WERI-Rb-1 (cell line): Measurements from ENCODE around the gene DNAAF2.

Experiments used
- DNase-seq: peaks from one replicate; pipeline ENCODE4 v3.0.0-alpha.2; 2020
- H3K27ac ChIP-seq: fragments of 250-450 bp; sonication (Bioruptor Pico); 2 replicates; pipeline ENCODE4 v1.5.1; 2020; ENCODE audit warnings: mild to moderate bottlenecking, moderate library complexity
- H3K27me3 ChIP-seq: fragments of 250-450 bp; sonication (Bioruptor Pico); 2 replicates; pipeline ENCODE4 v1.5.1; 2021; ENCODE audit warnings: mild to moderate bottlenecking, low read depth, moderate library complexity; ENCODE audit not compliant: insufficient read depth, severe bottlenecking
- H3K36me3 ChIP-seq: fragments of 250-450 bp; sonication (Bioruptor Pico); 2 replicates; pipeline ENCODE4 v1.5.1; 2020; ENCODE audit warnings: mild to moderate bottlenecking, moderate library complexity
- H3K4me3 ChIP-seq: 2 replicates; pipeline ENCODE4 v1.5.1; 2011; ENCODE audit warnings: low read depth, mild to moderate bottlenecking, control low read depth, low read length
- H3K9me3 ChIP-seq: fragments of 250-450 bp; sonication (Bioruptor Pico); 2 replicates; pipeline ENCODE4 v1.5.1; 2021; ENCODE audit warnings: mild to moderate bottlenecking, moderate library complexity; ENCODE audit not compliant: severe bottlenecking
- CTCF ChIP-seq: IDR thresholded peaks from 2 replicates; pipeline ENCODE4 v1.5.1; 2011; ENCODE audit warnings: low read depth, mild to moderate bottlenecking, control low read depth, inconsistent platforms, low read length

Gene DNAAF2

GRCh38 chr14:49640540-49641417, 5.7 kb upstream of the DNAAF2 start:
- TF ChIP-seq CTCF: no peak
- H3K4me3 ChIP-seq: no peak overlapping the region
- H3K36me3 ChIP-seq: peaks cover 34% of the 10 kb centered on the region
- DNase-seq: no peak
- no peaks in the 10 kb centered on the region for H3K27me3 ChIP-seq
- no peak overlapping the region for H3K27ac ChIP-seq
- H3K9me3 ChIP-seq: no peaks in the 10 kb centered on the region

DNA sequence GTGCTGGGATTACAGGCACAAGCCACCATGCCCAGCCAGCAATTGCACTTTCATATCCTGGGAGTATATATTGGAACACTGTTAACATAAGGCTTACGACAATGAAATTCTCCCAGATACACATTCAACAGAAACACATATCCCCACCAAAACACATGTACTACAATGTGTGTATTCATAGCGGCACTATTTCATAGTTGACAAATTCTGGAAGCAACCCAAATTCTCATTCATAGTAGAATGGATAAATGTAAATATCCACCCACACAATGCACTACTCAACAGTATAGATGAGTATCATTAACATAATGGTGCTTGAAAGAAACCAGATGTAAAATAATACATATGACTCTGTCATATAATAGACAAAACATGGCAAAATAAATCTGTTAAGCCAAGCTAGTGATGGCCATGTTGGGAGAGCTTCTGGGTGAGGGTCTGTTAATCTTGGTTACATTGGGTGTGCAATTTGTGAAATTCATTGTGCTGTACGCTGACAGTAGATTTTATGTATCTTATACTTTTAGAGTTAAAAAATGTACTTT, 2.6 kb upstream of the DNAAF2 start:
- Histone ChIP-seq H3K27ac (no peak overlapping the region), H3K4me3 (no peak overlapping the region), H3K36me3 (peaks cover 27% of the 10 kb centered on the region), H3K9me3 (no peaks in the 10 kb centered on the region), H3K27me3 (no peaks in the 10 kb centered on the region)
- no peak for TF ChIP-seq CTCF
- DNase-seq: no peak

- no peaks in the 10 kb centered on the region for H3K9me3 ChIP-seq
- H3K27me3 ChIP-seq: no peaks in the 10 kb centered on the region
- no peak overlapping the region for H3K4me3 ChIP-seq
- TF ChIP-seq CTCF: no peak
- DNase-seq: no peak
- peaks cover 27% of the 10 kb centered on the region for H3K36me3 ChIP-seq
- H3K27ac ChIP-seq: no peak overlapping the region
Measured at GRCh38 chr14:49636866-49637265, 1.8 kb upstream of the DNAAF2 start.

DNA sequence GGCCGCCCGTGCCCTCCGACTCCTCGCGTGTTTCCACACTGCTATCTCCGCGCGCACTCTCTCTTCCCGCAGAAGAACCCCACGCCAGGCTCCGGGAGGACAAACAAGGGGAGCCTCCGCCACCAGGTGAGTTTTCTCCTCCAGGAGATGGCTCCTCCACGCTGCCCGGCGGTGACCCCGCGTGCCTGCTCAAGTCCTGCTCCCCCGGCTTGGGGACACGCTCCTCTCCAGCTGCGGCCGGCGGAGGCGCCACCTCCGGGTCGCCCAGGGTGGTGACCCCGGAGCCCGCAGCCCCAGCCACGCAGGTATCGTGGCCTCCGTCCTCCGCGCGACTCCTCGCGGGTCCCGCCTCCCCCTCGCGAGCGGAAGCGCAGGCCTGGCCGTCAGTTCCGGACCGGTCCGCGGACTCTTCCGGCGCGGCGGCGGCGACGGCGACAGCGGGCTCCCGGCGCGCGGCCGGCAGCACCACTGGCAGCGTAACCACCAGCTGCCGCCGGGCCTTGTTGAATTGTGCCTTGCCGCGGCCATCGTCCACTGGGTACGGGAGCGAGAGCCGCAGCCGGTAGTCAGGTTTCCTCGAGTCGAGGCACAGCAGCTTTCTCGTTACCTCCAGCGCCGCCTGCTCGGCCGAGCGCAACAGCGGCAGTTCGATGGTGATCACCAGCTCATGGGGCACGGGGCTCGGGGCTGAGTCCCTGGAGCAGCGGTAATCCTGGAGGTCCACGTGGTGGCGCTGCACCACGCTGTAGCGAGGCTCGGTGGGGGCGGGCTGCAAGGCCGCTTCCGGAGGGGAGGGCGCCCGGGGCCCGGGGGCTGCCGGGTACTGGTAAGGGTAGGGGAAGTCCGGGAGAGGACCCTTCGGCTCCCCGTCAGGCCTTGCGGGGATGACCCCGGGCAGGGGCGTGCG, 1.2 kb downstream of the DNAAF2 start:
- peak; percentile 96 for DNase-seq
- peaks cover 30% of the 10 kb centered on the region for H3K36me3 ChIP-seq
- H3K27ac ChIP-seq: peak overlapping the region; percentile 89
- TF ChIP-seq CTCF: peak; percentile 89
- no peaks in the 10 kb centered on the region for H3K9me3 ChIP-seq
- H3K4me3 ChIP-seq: peak overlapping the region; percentile 85
- no peaks in the 10 kb centered on the region for H3K27me3 ChIP-seq

GRCh38 chr14:49623941-49624839, 10.9 kb downstream of the DNAAF2 start:
- H3K9me3 ChIP-seq: no peaks in the 10 kb centered on the region
- TF ChIP-seq CTCF: no peak
- no peak for DNase-seq
- peaks cover 57% of the 10 kb centered on the region for H3K36me3 ChIP-seq
- H3K27me3 ChIP-seq: no peaks in the 10 kb centered on the region
- no peak overlapping the region for H3K4me3 ChIP-seq
- no peak overlapping the region for H3K27ac ChIP-seq
